PC-9 (cell line): ENCODE measurements around the gene DNAH12.

ENCODE experiments used
- CTCF ChIP-seq: fragments of 200-600 bp; sonication (generic); conservative IDR thresholded peaks from 2 replicates; pipeline ENCODE4 v1.6.1; 2017; ENCODE audit warnings: mixed run types, antibody characterized with exemption, mild to moderate bottlenecking, moderate library complexity
- EZH2 ChIP-seq: fragments of 200-600 bp; sonication (generic); IDR thresholded peaks from 2 replicates; pipeline ENCODE4 v1.8.0; 2017; ENCODE audit warnings: antibody characterized with exemption, low read depth

- TF ChIP-seq CTCF, result no peak
- TF ChIP-seq EZH2, result no peak
Observed at GRCh38 chr3:57546616-57547015, 2.5 kb upstream of the DNAH12 start.
